Esophagus squamous epithelium (tissue), 5 donors: ENCODE results near the gene TBC1D22B. TPM values are rescaled to one million over a fixed set of nuclear protein-coding genes. Genes with fewer than 3 reads are reported as not detected.

Experiments used
- DNase-seq: peaks from one replicate; lab custom pipeline; 2025; lab: John Stamatoyannopoulos, UW
- H3K27ac ChIP-seq, 4 donors: fragments of 200-600 bp; sonication (generic); one replicate each; pipeline ENCODE4 v1.5.1; 2016 to 2019; ENCODE audit warnings: mild to moderate bottlenecking in 1 of 4
- H3K27me3 ChIP-seq, 4 donors: fragments of 200-600 bp; sonication (generic); 1 replicate in 3 of 4; 2 replicates in 1 of 4; pipeline versions ENCODE4 v1.5.1 to v1.6.0; 2017 to 2021; ENCODE audit warnings: antibody characterized with exemption in 1 of 4
- H3K36me3 ChIP-seq, 3 donors: fragments of 200-600 bp; sonication (generic); one replicate each; pipeline ENCODE4 v1.5.1; 2016 to 2019
- H3K4me1 ChIP-seq, 3 donors: fragments of 200-600 bp; sonication (generic); one replicate each; pipeline ENCODE4 v1.5.1; 2017 to 2019
- H3K4me3 ChIP-seq, 4 donors: fragments of 200-600 bp; sonication (generic); 1 replicate in 3 of 4; 2 replicates in 1 of 4; pipeline ENCODE4 v1.5.1; 2016 to 2019; ENCODE audit warnings: mild to moderate bottlenecking in 2 of 4, moderate library complexity in 1 of 4
- H3K9me3 ChIP-seq, 3 donors: fragments of 200-600 bp; sonication (generic); one replicate each; pipeline ENCODE4 v1.5.1; 2016 to 2019
- POLR2A ChIP-seq, 4 donors: fragments of 450-650 bp; IDR thresholded peaks; one replicate each; pipeline ENCODE4 v1.6.1; 2017; ENCODE audit warnings: antibody characterized with exemption in 4 of 4, mild to moderate bottlenecking in 4 of 4, moderate library complexity in 3 of 4
- WGBS, 2 donors: methylation state at CpG; one replicate each; pipeline ENCODE4 v1.1.5; 2018; 5-methylcytosine and 5-hydroxymethylcytosine counted together
- intact Hi-C: fragments of 100-400 bp; cut with DNase I; formaldehyde crosslinking; loops from one replicate; pipeline ENCODE4 v1.15.0; 2022
- total RNA-seq, 4 donors: library from RNA; depleted of rRNA; stranded (reverse); fragments of >200 nt; gene quantifications; one replicate each; pipeline ENCODE4 v1.1.0, GENCODE V29; 2016
- TF ChIP-seq, protein P1 (sequence below), 6 experiments: fragments of 450-650 bp in 4 of 6; fragments of 200-600 bp in 2 of 6; sonication (generic) in 2 of 6; IDR thresholded peaks; one replicate each; pipeline ENCODE4 v1.5.1; 2016 to 2019; ENCODE audit warnings: antibody characterized with exemption in 6 of 6, mild to moderate bottlenecking in 4 of 6, moderate library complexity in 4 of 6
- donor health status: DM: yes; HTN: yes; CAD: no.

TBC1D22B gene
- total RNA-seq, 4 donors from 2014 or later: 8.7 to 13.2 (median 10.4) TPM

DNA sequence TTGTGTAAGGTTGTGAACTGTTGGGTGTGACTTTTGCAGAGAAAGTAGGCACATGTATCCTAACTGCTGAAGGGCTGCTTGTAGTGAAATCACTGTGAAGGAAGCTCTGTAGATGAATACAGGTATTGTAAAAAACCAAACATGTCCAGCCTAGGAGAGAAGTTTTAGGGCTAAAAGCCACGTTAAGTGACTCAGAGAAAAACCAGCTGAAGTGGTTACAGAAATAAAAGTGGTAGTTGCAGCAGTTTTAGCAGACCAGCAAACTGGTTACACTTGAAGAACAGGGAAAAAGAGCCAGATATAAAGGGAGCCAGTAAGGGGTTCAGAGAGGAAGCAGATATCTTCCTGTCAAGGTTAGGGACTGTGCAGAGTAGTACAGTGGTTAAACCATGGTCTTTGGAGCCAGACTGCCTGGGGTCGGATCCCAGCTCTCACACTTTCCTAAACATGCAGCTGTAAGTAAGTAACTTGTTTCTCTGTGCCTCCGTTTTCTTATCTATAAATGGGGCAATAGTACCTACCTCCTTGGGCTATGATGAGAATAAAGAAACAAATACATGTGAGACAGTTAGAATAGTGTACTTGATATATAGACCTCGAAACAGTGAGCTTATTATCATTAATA lies 62.4 kb downstream of the TBC1D22B start:
- DNase-seq: no peak
- 69 to 80% methylated on average over 4 of the region's 4 CpGs for WGBS, 2 donors
- H3K27ac ChIP-seq: peak overlapping the region; percentile 36 to 77 (median 64)
- H3K4me3 ChIP-seq: no peak overlapping the region
- no peaks in the 10 kb centered on the region for H3K27me3 ChIP-seq
- TF ChIP-seq POLR2A (IDR thresholded peaks at IDR 0.05): no peak
- TF ChIP-seq, protein P1, sequence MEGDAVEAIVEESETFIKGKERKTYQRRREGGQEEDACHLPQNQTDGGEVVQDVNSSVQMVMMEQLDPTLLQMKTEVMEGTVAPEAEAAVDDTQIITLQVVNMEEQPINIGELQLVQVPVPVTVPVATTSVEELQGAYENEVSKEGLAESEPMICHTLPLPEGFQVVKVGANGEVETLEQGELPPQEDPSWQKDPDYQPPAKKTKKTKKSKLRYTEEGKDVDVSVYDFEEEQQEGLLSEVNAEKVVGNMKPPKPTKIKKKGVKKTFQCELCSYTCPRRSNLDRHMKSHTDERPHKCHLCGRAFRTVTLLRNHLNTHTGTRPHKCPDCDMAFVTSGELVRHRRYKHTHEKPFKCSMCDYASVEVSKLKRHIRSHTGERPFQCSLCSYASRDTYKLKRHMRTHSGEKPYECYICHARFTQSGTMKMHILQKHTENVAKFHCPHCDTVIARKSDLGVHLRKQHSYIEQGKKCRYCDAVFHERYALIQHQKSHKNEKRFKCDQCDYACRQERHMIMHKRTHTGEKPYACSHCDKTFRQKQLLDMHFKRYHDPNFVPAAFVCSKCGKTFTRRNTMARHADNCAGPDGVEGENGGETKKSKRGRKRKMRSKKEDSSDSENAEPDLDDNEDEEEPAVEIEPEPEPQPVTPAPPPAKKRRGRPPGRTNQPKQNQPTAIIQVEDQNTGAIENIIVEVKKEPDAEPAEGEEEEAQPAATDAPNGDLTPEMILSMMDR (IDR thresholded peaks at IDR 0.05): no peak
- peaks cover 0 to 65% (median 9%) of the 10 kb centered on the region in 3 donors for H3K4me1 ChIP-seq
- intact Hi-C loops: no loop called here
- H3K9me3 ChIP-seq: no peaks in the 10 kb centered on the region
- H3K36me3 ChIP-seq: peaks cover 4 to 79% (median 11%) of the 10 kb centered on the region in 3 donors

DNA sequence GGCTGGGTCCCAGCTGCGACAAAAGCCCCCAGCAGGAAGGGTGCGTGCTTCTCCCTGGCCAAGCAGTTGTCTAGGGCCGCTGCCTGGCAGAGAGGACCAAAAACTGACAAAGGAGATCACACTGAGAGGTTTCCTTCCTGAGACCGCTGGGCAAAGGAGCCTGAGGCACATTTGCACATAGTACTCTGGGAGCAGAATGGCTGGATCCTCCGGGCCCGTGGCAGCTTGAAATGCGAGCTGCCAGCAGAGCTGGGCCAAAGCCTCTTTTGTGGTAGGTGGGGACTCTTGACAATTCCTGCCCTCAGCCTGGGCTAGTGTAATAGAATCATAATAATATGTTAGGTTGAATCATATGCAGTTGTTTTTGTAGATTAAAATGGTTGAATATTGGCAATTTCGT lies 63.1 kb downstream of the TBC1D22B start:
- intact Hi-C loops: no loop called here
- Histone ChIP-seq H3K27ac (peak overlapping the region in 3 of 4 donors; percentile 52 to 77 (median 75)), H3K9me3 (no peaks in the 10 kb centered on the region), H3K4me3 (no peak overlapping the region), H3K36me3 (peaks cover 4 to 72% (median 6%) of the 10 kb centered on the region in 3 donors), H3K27me3 (no peaks in the 10 kb centered on the region), H3K4me1 (peaks cover 0 to 68% (median 9%) of the 10 kb centered on the region in 3 donors)
- WGBS, 2 donors: 55 to 68% methylated on average over 8 of the region's 8 CpGs
- no peak for DNase-seq
- no peak for TF ChIP-seq POLR2A (IDR thresholded peaks at IDR 0.05)
- TF ChIP-seq, protein P1 (IDR thresholded peaks at IDR 0.05): no peak

DNA sequence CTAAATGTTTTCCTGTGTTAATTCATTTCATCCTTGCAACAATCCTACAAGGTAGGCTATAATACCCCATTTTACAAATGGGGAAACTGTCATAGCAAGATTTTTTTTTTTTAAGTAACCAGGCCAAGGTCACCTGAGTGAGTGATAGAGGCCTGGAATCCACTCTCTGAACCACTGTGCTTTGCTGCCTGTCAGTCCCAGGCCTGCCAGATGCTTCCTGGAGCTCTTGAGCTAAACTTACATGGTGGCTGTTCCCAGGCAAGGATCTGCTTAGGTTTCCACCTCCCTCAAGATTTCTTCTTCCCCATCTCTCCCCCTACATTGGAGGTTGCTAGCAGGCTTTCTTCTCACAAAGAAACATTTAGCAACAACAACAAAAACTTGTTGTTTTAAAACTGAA lies 63.5 kb downstream of the TBC1D22B start:
- TF ChIP-seq, protein P1 (IDR thresholded peaks at IDR 0.05): no peak
- TF ChIP-seq POLR2A (IDR thresholded peaks at IDR 0.05): no peak
- H3K27me3 ChIP-seq: no peaks in the 10 kb centered on the region
- no peaks in the 10 kb centered on the region for H3K9me3 ChIP-seq
- H3K36me3 ChIP-seq: peaks cover 4 to 68% (median 5%) of the 10 kb centered on the region in 3 donors
- H3K4me3 ChIP-seq: no peak overlapping the region
- H3K4me1 ChIP-seq: peaks cover 0 to 70% (median 9%) of the 10 kb centered on the region in 3 donors
- no peak for DNase-seq
- peak overlapping the region in 3 of 4 donors; percentile 52 to 77 (median 75) for H3K27ac ChIP-seq
- intact Hi-C loops: no loop called here

DNA sequence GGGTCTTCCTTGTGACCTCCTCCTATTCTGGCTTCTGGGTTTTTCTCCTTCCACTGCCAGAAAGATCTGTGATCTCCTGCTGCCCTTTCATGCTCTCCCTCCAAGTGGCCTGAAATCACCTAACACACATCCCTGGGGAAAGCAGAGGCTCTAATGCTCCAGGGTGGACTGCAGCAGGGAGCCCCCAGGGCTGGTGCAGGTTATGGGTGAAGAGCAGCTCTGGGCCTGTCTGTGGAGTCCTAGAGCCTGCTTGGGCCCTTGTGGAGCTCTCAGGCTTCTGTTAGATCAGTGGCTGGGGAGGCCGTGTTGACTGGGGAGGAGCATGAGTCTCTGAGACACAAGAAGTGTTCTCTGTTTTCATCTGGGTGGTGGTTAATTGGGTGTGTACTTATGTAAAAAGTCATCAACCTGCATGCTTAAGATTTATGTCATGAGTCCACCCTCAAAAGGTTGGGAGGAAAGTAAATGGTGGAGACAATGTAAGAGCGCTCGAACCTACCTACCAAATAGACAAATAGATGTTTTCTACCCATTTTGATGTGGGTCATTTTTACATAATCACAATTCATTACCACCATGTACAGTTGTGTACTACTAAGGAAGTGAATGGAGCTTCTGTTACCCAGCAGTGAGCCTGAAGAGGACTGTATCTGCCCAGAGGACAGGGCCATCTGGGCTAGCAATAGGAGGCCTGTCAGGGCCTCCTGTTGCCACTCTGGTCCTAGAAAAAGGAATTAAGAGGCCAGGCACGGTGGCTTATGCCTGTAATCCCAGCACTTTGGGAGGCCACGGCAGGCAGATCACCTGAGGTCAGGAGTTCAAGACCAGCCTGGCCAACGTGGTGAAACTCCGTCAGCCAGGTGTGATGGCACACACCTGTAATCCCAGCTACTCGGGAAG lies 64.2 kb downstream of the TBC1D22B start:
- Histone ChIP-seq H3K27me3 (no peaks in the 10 kb centered on the region), H3K27ac (peak overlapping the region in 3 of 4 donors; percentile 52 to 77 (median 75)), H3K36me3 (peaks cover 4 to 61% (median 4%) of the 10 kb centered on the region in 3 donors), H3K4me3 (no peak overlapping the region), H3K9me3 (no peaks in the 10 kb centered on the region), H3K4me1 (peaks cover 0 to 70% (median 9%) of the 10 kb centered on the region in 3 donors)
- 72 to 88% methylated on average over 7 to 8 of the region's 8 CpGs for WGBS, 2 donors
- no peak for DNase-seq
- intact Hi-C loops: no loop called here
- TF ChIP-seq, protein P1 (IDR thresholded peaks at IDR 0.05): no peak
- no peak for TF ChIP-seq POLR2A (IDR thresholded peaks at IDR 0.05)

DNA sequence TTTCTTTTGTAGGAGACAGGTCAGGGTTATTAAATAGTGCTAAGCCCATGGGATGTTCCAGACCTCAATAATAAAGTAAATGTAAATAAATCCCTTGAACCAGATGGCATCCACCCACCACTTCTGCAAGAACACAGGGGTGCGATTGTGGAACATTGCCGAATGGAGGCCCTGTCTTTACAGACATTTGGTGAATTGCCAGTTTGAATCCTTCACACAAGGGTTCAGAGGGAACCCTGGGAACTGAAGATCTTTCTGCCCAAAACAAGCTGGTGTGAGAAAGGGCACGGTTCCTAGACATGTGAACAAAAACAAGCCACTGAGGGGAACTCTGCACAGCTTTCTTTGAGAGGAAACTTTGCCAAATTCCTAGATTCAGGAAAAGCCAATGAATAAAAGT lies 66.0 kb downstream of the TBC1D22B start:
- peaks cover 0 to 43% (median 0%) of the 10 kb centered on the region in 3 donors for H3K36me3 ChIP-seq
- DNase-seq: no peak
- peak overlapping the region in 3 of 4 donors; percentile 12 to 77 (median 46) for H3K27ac ChIP-seq
- no peaks in the 10 kb centered on the region for H3K27me3 ChIP-seq
- 24 to 33% methylated on average over 2 to 3 of the region's 3 CpGs for WGBS, 2 donors
- no peak overlapping the region for H3K4me3 ChIP-seq
- no peaks in the 10 kb centered on the region for H3K9me3 ChIP-seq
- intact Hi-C loops: no loop called here
- H3K4me1 ChIP-seq: peaks cover 0 to 67% (median 6%) of the 10 kb centered on the region in 3 donors
- TF ChIP-seq, protein P1 (IDR thresholded peaks at IDR 0.05): no peak
- no peak for TF ChIP-seq POLR2A (IDR thresholded peaks at IDR 0.05)
